HEK293 (cell line): ENCODE measurements around the gene PTGIS.

Experiments
- CTCF ChIA-PET: fragments of 350-600 bp; formaldehyde crosslinking; extraction: SDS; loops from one replicate; lab custom pipeline; 2021; ENCODE audit warnings: antibody characterized with exemption; lab: Yijun Ruan, JAX
- POLR2A ChIA-PET: fragments of 300-600 bp; formaldehyde crosslinking; extraction: SDS; loops from one replicate; lab custom pipeline; 2020; ENCODE audit warnings: antibody characterized with exemption, inconsistent platforms; lab: Yijun Ruan, JAX
- H3K27ac ChIP-seq: fragments of 200-500 bp; sonication (Bioruptor generic); 2 replicates; pipeline ENCODE4 v1.5.1; 2014; ENCODE audit warnings: low read depth, low read length, control low read depth, inconsistent platforms; ENCODE audit errors: extremely low read depth
- H3K36me3 ChIP-seq, 2 experiments: fragments of 200-500 bp in 1 of 2; sonication (Bioruptor generic) in 1 of 2; 1 replicate in 1 of 2; 2 replicates in 1 of 2; pipeline ENCODE4 v1.5.1; 2014 to 2017; ENCODE audit warnings: inconsistent platforms in 2 of 2, low read length in 2 of 2; ENCODE audit not compliant: control insufficient read depth in 2 of 2, insufficient read depth in 1 of 2
- H3K4me1 ChIP-seq: fragments of 200-500 bp; sonication (Bioruptor generic); 2 replicates; pipeline ENCODE4 v1.5.1; 2014; ENCODE audit warnings: mild to moderate bottlenecking, low read length, inconsistent platforms; ENCODE audit not compliant: control insufficient read depth, insufficient read depth
- H3K4me3 ChIP-seq: 2 replicates; pipeline ENCODE4 v1.5.1; 2011; ENCODE audit warnings: low read depth, mild to moderate bottlenecking, control low read depth, low read length, moderate library complexity
- H3K9me3 ChIP-seq: fragments of 200-500 bp; sonication (Bioruptor generic); 2 replicates; pipeline ENCODE4 v1.5.1; 2014; ENCODE audit warnings: low read depth, low read length, inconsistent platforms; ENCODE audit not compliant: control insufficient read depth, insufficient read depth
- GLIS1 ChIP-seq: fragments of 450-650 bp; formaldehyde crosslinking; IDR thresholded peaks from 2 replicates; pipeline ENCODE4 v1.5.1; 2016; ENCODE audit warnings: missing biosample characterization, missing genetic modification characterization
- GLIS2 ChIP-seq: fragments of 450-650 bp; formaldehyde crosslinking; IDR thresholded peaks from 2 replicates; pipeline ENCODE4 v1.5.1; 2016; ENCODE audit warnings: missing biosample characterization, missing genetic modification characterization
- RBAK ChIP-seq: fragments of 450-650 bp; formaldehyde crosslinking; IDR thresholded peaks from 2 replicates; pipeline ENCODE4 v1.5.1; 2016; ENCODE audit warnings: missing biosample characterization, missing genetic modification characterization
- ZBTB20 ChIP-seq: fragments of 450-650 bp; formaldehyde crosslinking; IDR thresholded peaks from 2 replicates; pipeline ENCODE4 v1.5.1; 2016; ENCODE audit warnings: missing biosample characterization, missing genetic modification characterization
- ZBTB21 ChIP-seq: fragments of 450-650 bp; formaldehyde crosslinking; IDR thresholded peaks from 2 replicates; pipeline ENCODE4 v1.5.1; 2017; ENCODE audit warnings: missing biosample characterization, missing genetic modification characterization
- ZNF561 ChIP-seq: fragments of 450-650 bp; IDR thresholded peaks from 2 replicates; pipeline ENCODE4 v1.5.1; 2018; ENCODE audit warnings: missing biosample characterization, missing genetic modification characterization, borderline replicate concordance
- ZNF624 ChIP-seq: fragments of 450-650 bp; formaldehyde crosslinking; IDR thresholded peaks from 2 replicates; pipeline ENCODE4 v1.5.1; 2017; ENCODE audit warnings: missing biosample characterization, missing genetic modification characterization
- ZNF791 ChIP-seq: fragments of 450-650 bp; formaldehyde crosslinking; IDR thresholded peaks from 2 replicates; pipeline ENCODE4 v1.5.1; 2016; ENCODE audit warnings: missing biosample characterization, missing genetic modification characterization
- TF ChIP-seq, protein P1 (sequence below): fragments of 450-650 bp; formaldehyde crosslinking; conservative IDR thresholded peaks from 2 replicates; pipeline ENCODE4 v1.5.1; 2016; ENCODE audit warnings: low read depth, missing biosample characterization, missing genetic modification characterization
- TF ChIP-seq, protein P2 (sequence below): fragments of 450-650 bp; formaldehyde crosslinking; IDR thresholded peaks from 2 replicates; pipeline ENCODE4 v1.5.1; 2016; ENCODE audit warnings: missing biosample characterization, missing genetic modification characterization
- TF ChIP-seq, protein P3 (sequence below): fragments of 450-650 bp; IDR thresholded peaks from 2 replicates; pipeline ENCODE4 v1.5.1; 2018; ENCODE audit warnings: missing biosample characterization, missing genetic modification characterization
- TF ChIP-seq, protein P4 (sequence below): fragments of 450-650 bp; formaldehyde crosslinking; IDR thresholded peaks from 2 replicates; pipeline ENCODE4 v1.5.1; 2016; ENCODE audit warnings: missing biosample characterization, missing genetic modification characterization, low read depth
- TF ChIP-seq, protein P5 (sequence below): fragments of 450-650 bp; formaldehyde crosslinking; IDR thresholded peaks from 2 replicates; pipeline ENCODE4 v1.5.1; 2017; ENCODE audit warnings: missing biosample characterization, missing genetic modification characterization

The PTGIS gene

DNA sequence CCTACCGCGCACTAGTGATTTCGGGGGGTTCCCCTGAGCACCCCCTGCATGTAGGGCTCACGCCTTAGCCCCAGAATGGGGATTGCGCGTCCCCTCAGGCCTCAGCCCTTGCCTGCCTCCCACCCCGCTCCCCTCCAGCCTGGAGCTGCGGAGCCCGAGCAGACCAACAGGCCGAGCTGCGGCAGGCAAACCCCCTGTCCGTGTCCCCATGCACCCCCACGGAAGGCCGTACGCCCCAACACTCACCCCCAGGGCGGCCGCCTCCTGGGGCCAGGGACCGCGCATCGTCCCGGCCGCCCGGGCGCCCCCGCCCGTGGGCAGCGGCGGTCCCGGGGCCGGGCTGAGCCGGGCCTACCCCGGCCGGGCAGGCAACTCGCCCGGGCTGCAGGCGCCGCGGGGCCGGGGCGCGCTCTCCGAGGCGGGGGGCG, 84.2 kb downstream of the PTGIS start:
- Histone ChIP-seq H3K4me3 (peak overlapping the region; percentile 38), H3K27ac (no peak overlapping the region), H3K4me1 (0 out of 2 replicates have a peak, but pooled peaks cover 4% of the 10 kb centered on the region), H3K36me3 (no peaks in the 10 kb centered on the region), H3K9me3 (no peaks in the 10 kb centered on the region)
- TF ChIP-seq ZNF791 (no peak), ZBTB20 (tag by site-specific recombination) (peak; percentile 84), RBAK (tag by site-specific recombination) (no peak), ZBTB21 (no peak), GLIS1 (0 out of 2 replicates have a peak, but pooled peaks have one; percentile 5), ZNF561 (tag by site-specific recombination) (no peak), GLIS2 (tag by site-specific recombination) (peak; percentile 65), ZNF624 (tag by site-specific recombination) (no peak)
- TF ChIP-seq, protein P1, sequence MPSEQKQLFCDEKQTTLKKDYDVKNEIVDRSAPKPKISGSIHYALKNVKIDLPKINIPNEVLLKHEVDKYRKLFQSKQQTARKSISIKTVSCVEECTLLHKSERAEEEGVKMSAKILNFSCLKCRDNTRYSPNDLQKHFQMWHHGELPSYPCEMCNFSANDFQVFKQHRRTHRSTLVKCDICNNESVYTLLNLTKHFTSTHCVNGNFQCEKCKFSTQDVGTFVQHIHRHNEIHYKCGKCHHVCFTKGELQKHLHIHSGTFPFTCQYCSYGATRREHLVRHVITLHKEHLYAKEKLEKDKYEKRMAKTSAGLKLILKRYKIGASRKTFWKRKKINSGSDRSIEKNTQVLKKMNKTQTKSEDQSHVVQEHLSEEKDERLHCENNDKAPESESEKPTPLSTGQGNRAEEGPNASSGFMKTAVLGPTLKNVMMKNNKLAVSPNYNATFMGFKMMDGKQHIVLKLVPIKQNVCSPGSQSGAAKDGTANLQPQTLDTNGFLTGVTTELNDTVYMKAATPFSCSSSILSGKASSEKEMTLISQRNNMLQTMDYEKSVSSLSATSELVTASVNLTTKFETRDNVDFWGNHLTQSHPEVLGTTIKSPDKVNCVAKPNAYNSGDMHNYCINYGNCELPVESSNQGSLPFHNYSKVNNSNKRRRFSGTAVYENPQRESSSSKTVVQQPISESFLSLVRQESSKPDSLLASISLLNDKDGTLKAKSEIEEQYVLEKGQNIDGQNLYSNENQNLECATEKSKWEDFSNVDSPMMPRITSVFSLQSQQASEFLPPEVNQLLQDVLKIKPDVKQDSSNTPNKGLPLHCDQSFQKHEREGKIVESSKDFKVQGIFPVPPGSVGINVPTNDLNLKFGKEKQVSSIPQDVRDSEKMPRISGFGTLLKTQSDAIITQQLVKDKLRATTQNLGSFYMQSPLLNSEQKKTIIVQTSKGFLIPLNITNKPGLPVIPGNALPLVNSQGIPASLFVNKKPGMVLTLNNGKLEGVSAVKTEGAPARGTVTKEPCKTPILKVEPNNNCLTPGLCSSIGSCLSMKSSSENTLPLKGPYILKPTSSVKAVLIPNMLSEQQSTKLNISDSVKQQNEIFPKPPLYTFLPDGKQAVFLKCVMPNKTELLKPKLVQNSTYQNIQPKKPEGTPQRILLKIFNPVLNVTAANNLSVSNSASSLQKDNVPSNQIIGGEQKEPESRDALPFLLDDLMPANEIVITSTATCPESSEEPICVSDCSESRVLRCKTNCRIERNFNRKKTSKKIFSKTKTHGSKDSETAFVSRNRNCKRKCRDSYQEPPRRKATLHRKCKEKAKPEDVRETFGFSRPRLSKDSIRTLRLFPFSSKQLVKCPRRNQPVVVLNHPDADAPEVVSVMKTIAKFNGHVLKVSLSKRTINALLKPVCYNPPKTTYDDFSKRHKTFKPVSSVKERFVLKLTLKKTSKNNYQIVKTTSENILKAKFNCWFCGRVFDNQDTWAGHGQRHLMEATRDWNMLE (tag by site-specific recombination), result no peak
- TF ChIP-seq, protein P2, sequence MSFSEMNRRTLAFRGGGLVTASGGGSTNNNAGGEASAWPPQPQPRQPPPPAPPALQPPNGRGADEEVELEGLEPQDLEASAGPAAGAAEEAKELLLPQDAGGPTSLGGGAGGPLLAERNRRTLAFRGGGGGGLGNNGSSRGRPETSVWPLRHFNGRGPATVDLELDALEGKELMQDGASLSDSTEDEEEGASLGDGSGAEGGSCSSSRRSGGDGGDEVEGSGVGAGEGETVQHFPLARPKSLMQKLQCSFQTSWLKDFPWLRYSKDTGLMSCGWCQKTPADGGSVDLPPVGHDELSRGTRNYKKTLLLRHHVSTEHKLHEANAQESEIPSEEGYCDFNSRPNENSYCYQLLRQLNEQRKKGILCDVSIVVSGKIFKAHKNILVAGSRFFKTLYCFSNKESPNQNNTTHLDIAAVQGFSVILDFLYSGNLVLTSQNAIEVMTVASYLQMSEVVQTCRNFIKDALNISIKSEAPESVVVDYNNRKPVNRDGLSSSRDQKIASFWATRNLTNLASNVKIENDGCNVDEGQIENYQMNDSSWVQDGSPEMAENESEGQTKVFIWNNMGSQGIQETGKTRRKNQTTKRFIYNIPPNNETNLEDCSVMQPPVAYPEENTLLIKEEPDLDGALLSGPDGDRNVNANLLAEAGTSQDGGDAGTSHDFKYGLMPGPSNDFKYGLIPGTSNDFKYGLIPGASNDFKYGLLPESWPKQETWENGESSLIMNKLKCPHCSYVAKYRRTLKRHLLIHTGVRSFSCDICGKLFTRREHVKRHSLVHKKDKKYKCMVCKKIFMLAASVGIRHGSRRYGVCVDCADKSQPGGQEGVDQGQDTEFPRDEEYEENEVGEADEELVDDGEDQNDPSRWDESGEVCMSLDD (tag by site-specific recombination), result 0 out of 2 replicates have a peak, but pooled peaks have one; percentile 38
- TF ChIP-seq, protein P3, sequence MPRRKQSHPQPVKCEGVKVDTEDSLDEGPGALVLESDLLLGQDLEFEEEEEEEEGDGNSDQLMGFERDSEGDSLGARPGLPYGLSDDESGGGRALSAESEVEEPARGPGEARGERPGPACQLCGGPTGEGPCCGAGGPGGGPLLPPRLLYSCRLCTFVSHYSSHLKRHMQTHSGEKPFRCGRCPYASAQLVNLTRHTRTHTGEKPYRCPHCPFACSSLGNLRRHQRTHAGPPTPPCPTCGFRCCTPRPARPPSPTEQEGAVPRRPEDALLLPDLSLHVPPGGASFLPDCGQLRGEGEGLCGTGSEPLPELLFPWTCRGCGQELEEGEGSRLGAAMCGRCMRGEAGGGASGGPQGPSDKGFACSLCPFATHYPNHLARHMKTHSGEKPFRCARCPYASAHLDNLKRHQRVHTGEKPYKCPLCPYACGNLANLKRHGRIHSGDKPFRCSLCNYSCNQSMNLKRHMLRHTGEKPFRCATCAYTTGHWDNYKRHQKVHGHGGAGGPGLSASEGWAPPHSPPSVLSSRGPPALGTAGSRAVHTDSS (tag by site-specific recombination), result no peak
- TF ChIP-seq, protein P4, sequence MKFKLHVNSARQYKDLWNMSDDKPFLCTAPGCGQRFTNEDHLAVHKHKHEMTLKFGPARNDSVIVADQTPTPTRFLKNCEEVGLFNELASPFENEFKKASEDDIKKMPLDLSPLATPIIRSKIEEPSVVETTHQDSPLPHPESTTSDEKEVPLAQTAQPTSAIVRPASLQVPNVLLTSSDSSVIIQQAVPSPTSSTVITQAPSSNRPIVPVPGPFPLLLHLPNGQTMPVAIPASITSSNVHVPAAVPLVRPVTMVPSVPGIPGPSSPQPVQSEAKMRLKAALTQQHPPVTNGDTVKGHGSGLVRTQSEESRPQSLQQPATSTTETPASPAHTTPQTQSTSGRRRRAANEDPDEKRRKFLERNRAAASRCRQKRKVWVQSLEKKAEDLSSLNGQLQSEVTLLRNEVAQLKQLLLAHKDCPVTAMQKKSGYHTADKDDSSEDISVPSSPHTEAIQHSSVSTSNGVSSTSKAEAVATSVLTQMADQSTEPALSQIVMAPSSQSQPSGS (tag by site-specific recombination), result no peak
- TF ChIP-seq, protein P5, sequence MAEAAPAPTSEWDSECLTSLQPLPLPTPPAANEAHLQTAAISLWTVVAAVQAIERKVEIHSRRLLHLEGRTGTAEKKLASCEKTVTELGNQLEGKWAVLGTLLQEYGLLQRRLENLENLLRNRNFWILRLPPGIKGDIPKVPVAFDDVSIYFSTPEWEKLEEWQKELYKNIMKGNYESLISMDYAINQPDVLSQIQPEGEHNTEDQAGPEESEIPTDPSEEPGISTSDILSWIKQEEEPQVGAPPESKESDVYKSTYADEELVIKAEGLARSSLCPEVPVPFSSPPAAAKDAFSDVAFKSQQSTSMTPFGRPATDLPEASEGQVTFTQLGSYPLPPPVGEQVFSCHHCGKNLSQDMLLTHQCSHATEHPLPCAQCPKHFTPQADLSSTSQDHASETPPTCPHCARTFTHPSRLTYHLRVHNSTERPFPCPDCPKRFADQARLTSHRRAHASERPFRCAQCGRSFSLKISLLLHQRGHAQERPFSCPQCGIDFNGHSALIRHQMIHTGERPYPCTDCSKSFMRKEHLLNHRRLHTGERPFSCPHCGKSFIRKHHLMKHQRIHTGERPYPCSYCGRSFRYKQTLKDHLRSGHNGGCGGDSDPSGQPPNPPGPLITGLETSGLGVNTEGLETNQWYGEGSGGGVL (tag by site-specific recombination), result peak; percentile 5; the same call in 1 of the 2 replicates
- CTCF ChIA-PET, result interaction anchor here (0.6 to 6.1 kb wide), 28 partner anchors 9 to 965 kb away, joined by 3 to 118 read pairs (median 4); no protein-coding TSS in a partner anchor
- POLR2A ChIA-PET, result no interaction called here
